Purkinje cell (primary cell): ENCODE data around the gene ANKRD36C. TPM values are rescaled to one million over a fixed set of nuclear protein-coding genes. Genes with fewer than 3 reads are reported as not detected.

ENCODE experiments used
- polyA plus RNA-seq: library from polyadenylated mRNA; unstranded; fragments of >200 nt; fragmentation: Nextera tagmentation; gene quantifications from 2 replicates; pipeline ENCODE4 v1.2.1, GENCODE V29; 2014

The ANKRD36C gene
- polyA plus RNA-seq, result 16.7 and 20.4 TPM in 2 replicates

DNA sequence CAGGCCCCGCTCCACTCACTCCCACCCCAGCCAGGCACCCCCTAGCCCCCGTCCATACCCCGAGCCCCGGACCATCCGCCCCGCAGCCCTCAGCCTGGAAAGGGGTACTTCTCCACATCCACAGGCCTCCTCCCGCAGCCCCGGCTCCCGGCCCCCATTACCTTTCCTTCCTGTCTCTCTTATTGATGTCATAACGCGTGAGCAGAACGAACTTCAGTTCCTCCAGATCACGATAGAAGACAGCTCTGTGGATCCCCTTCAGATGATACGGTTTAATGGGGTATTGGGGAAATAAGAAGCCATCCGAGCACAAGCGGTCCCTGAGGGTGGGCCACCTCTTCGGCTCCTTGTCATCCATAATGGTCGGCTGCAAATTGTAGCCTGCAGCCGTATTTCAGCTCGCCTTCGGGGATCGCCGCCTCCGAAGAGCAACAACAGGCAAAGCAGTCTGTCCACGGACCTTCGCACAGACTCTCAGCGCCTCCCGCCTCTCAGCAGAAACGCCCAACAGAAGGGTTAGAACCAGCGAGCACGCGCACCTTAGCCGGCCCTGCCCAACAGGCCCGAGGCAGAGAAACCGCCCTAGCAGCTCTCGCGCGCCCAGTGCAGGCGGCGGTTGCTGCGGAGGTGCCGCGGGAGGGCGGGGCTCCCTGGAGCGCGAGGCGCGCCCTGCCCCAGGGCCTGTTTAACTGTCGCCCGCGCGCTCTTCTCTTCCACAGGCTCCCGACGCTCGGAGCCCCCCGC lies at the start of gene ANKRD36C:
TSS of gene ANKRD36C (minus strand) at position 474 of the 744 bp plus-strand sequence. CDS start at position 358, 116 bp downstream.

GRCh38 chr2:96034792-96035191 lies 43.2 kb upstream of the ANKRD36C start, which contains the start of gene GPAT2:
Gene GPAT2 (minus strand): TSS chr2:96034916. CDS start chr2:96032359, 2,557 bp downstream.

Other genes with a start within 250 kb of the ANKRD36C start
- 0.81 TPM in 1 of 2 replicates, not detected in the other for gene GPAT2, start 43.1 kb upstream of the ANKRD36C start, polyA plus RNA-seq
- gene ADRA2B, start 124.7 kb upstream of the ANKRD36C start, polyA plus RNA-seq, result not detected in 2 replicates
- gene ASTL, start 146.7 kb upstream of the ANKRD36C start, polyA plus RNA-seq, result not detected in 2 replicates
- 2.7 TPM in 1 of 2 replicates, not detected in the other for gene DUSP2, start 153.6 kb upstream of the ANKRD36C start, polyA plus RNA-seq
- 51.3 and 53.1 TPM in 2 replicates for gene STARD7, start 217.0 kb upstream of the ANKRD36C start, polyA plus RNA-seq